IMR-90 (cell line): Measurements from ENCODE around the gene HBD. TPM values are rescaled to one million over a fixed set of nuclear protein-coding genes. Genes with fewer than 3 reads are reported as not detected.

Experiments
- ATAC-seq: fragments of 200-7000 bp; cut with Tn5 transposase; 2 replicates; pipeline ENCODE4 v1.9.1; 2020; ENCODE audit warnings: low read depth, mild to moderate bottlenecking, moderate library complexity
- BruUV-seq: library from RNA; stranded (reverse); fragments of 400-500 nt; replicated peaks from 2 replicates; lab custom pipeline; 2021; lab: Mats Ljungman, UMichigan
- CTCF ChIA-PET: fragments of 300-600 bp; formaldehyde crosslinking; extraction: SDS; loops from one replicate; lab custom pipeline; 2021; ENCODE audit warnings: antibody characterized with exemption; lab: Yijun Ruan, JAX
- POLR2A ChIA-PET: fragments of 300-600 bp; sonication (Branson Sonifier 250); formaldehyde crosslinking; loops from one replicate; lab custom pipeline; 2022; ENCODE audit warnings: antibody characterized with exemption; ENCODE audit not compliant: unreplicated experiment; lab: Charles Lee
- DNase-seq: peaks from one replicate; pipeline ENCODE4 v3.0.0; 2013
- H2AFZ ChIP-seq: replicated peaks from 2 replicates; pipeline ENCODE3; 2013; ENCODE audit warnings: low read length, mild to moderate bottlenecking; ENCODE audit not compliant: poor library complexity
- H2AK5ac ChIP-seq: 2 replicates; pipeline ENCODE4 v1.6.1; 2013; ENCODE audit warnings: low read depth, low read length, inconsistent platforms
- H2AK9ac ChIP-seq: replicated peaks from 2 replicates; pipeline ENCODE3; 2013; ENCODE audit warnings: mild to moderate bottlenecking, low read depth, low read length, moderate library complexity; ENCODE audit not compliant: poor library complexity
- H2BK120ac ChIP-seq: 2 replicates; pipeline ENCODE4 v1.6.1; 2013; ENCODE audit warnings: low read depth, low read length, inconsistent platforms
- H2BK15ac ChIP-seq: 3 replicates; pipeline ENCODE4 v1.6.1; 2013; ENCODE audit warnings: low read depth, low read length, inconsistent platforms
- H2BK20ac ChIP-seq: 2 replicates; pipeline ENCODE4 v1.6.1; 2013; ENCODE audit warnings: low read depth, mild to moderate bottlenecking, inconsistent platforms, low read length, moderate library complexity
- H2BK5ac ChIP-seq: 2 replicates; pipeline ENCODE4 v1.6.1; 2013; ENCODE audit warnings: mild to moderate bottlenecking, low read depth, low read length, inconsistent platforms; ENCODE audit not compliant: poor library complexity, severe bottlenecking
- H3K14ac ChIP-seq: replicated peaks from 2 replicates; pipeline ENCODE4 v1.6.1; 2013; ENCODE audit warnings: low read depth, low read length, inconsistent platforms
- H3K18ac ChIP-seq: 2 replicates; pipeline ENCODE4 v1.6.1; 2013; ENCODE audit warnings: low read depth, low read length, control low read depth
- H3K23ac ChIP-seq: 2 replicates; pipeline ENCODE4 v1.6.1; 2013; ENCODE audit warnings: low read depth, low read length, inconsistent platforms
- H3K27ac ChIP-seq: 2 replicates; pipeline ENCODE4 v1.5.1; 2013; ENCODE audit warnings: mild to moderate bottlenecking, control low read depth, low read length; ENCODE audit not compliant: insufficient read depth
- H3K27me3 ChIP-seq: 2 replicates; pipeline ENCODE4 v1.6.1; 2013; ENCODE audit warnings: low read length; ENCODE audit not compliant: control insufficient read depth, insufficient read depth
- H3K36me3 ChIP-seq: 2 replicates; pipeline ENCODE4 v1.6.1; 2013; ENCODE audit warnings: low read length, mixed read lengths; ENCODE audit not compliant: control insufficient read depth, insufficient read depth
- H3K4ac ChIP-seq: 2 replicates; pipeline ENCODE4 v1.6.1; 2013; ENCODE audit warnings: low read depth, low read length, inconsistent platforms
- H3K4me1 ChIP-seq: 2 replicates; pipeline ENCODE4 v1.6.1; 2013; ENCODE audit warnings: low read length, mixed read lengths; ENCODE audit not compliant: control insufficient read depth, insufficient read depth
- H3K4me2 ChIP-seq: 2 replicates; pipeline ENCODE4 v1.6.1; 2013; ENCODE audit warnings: low read depth, mild to moderate bottlenecking, control low read depth, low read length, moderate library complexity
- H3K4me3 ChIP-seq: 2 replicates; pipeline ENCODE4 v1.5.1; 2013; ENCODE audit warnings: low read depth, mild to moderate bottlenecking, control low read depth, low read length, moderate library complexity; ENCODE audit not compliant: insufficient read depth
- H3K56ac ChIP-seq: 2 replicates; pipeline ENCODE4 v1.6.1; 2013; ENCODE audit warnings: low read length, inconsistent platforms; ENCODE audit not compliant: insufficient read depth; ENCODE audit errors: extremely low read depth
- H3K79me1 ChIP-seq, 2 experiments: 2 replicates each; pipeline ENCODE4 v1.6.1; 2013; ENCODE audit warnings: low read length in 2 of 2, inconsistent platforms in 1 of 2, low read depth in 1 of 2
- H3K9ac ChIP-seq: 2 replicates; pipeline ENCODE4 v1.6.1; 2013; ENCODE audit warnings: low read depth, low read length, control low read depth
- H3K9me1 ChIP-seq: 2 replicates; pipeline ENCODE4 v1.6.1; 2013; ENCODE audit warnings: low read length, inconsistent platforms; ENCODE audit not compliant: insufficient read depth
- H3K9me3 ChIP-seq: 2 replicates; pipeline ENCODE4 v1.6.1; 2013; ENCODE audit warnings: low read length; ENCODE audit not compliant: control insufficient read depth, insufficient read depth
- H4K20me1 ChIP-seq: 2 replicates; pipeline ENCODE4 v1.6.1; 2013; ENCODE audit warnings: low read length, inconsistent platforms; ENCODE audit not compliant: insufficient read depth
- H4K5ac ChIP-seq: 2 replicates; pipeline ENCODE4 v1.6.1; 2013; ENCODE audit warnings: mild to moderate bottlenecking, low read depth, low read length, control low read depth
- H4K8ac ChIP-seq, 2 experiments: 2 replicates each; pipeline ENCODE4 v1.6.1; 2013; ENCODE audit warnings: low read depth in 2 of 2, low read length in 2 of 2, control low read depth in 1 of 2, inconsistent platforms in 1 of 2
- H4K91ac ChIP-seq: 2 replicates; pipeline ENCODE4 v1.6.1; 2013; ENCODE audit warnings: low read depth, low read length, inconsistent platforms; ENCODE audit not compliant: insufficient read depth
- CHD1 ChIP-seq: IDR thresholded peaks from 2 replicates; pipeline ENCODE4 v1.6.1; 2012; ENCODE audit warnings: low read depth, low read length, improper control_type of control experiment
- POLR2A ChIP-seq: IDR thresholded peaks from 2 replicates; pipeline ENCODE4 v1.6.1; 2012; ENCODE audit warnings: mild to moderate bottlenecking, low read depth, low read length
- dilution Hi-C: fragments of 300-500 bp; cut with HindIII; formaldehyde crosslinking; loops from one replicate; pipeline ENCODE4 v1.14.3; 2018; ENCODE audit warnings: low sequenced_read_pairs; ENCODE audit not compliant: unreplicated experiment
- in situ Hi-C: fragments of 300-500 bp; cut with MboI; formaldehyde crosslinking; loops from 3 replicates; pipeline ENCODE4 v1.14.3; 2019; ENCODE audit warnings: low sequenced_read_pairs, inconsistent platforms, mixed read lengths
- intact Hi-C: fragments of 100-400 bp; cut with micrococcal nuclease; formaldehyde crosslinking; loops from 2 replicates; pipeline ENCODE4 v1.10.0; 2022
- polyA plus RNA-seq, 3 experiments: library from polyadenylated mRNA; depleted of rRNA; stranded (reverse); fragments of >200 nt; gene quantifications; 2 replicates each; pipeline ENCODE4 v1.2.3, GENCODE V29; 2012; ENCODE audit warnings: low replicate concordance in 1 of 3
- total RNA-seq: library from RNA; depleted of rRNA; stranded (reverse); fragments of >200 nt; gene quantifications from 2 replicates; pipeline ENCODE4 v1.2.3, GENCODE V29; 2012

The HBD gene
- total and polyA plus RNA-seq, 2 of the 4 experiments (the other 2 are of a cell fraction): 6.3 to 12.0 TPM

- DNase-seq (no peak), ATAC-seq (no peak)
- Histone ChIP-seq H2BK120ac (peak overlapping the region; percentile 98), H2BK15ac (peak overlapping the region; percentile 99; the same call in 2 of the 3 replicates), H3K36me3 (no peaks in the 10 kb centered on the region), H3K9ac (no peak overlapping the region), H3K4ac (peak overlapping the region; percentile 82), H3K27ac (peak overlapping the region; percentile 85), H4K8ac (peak overlapping the region; percentile 67 to 97), H4K20me1 (no peaks in the 10 kb centered on the region), H3K4me1 (peaks cover 16% of the 10 kb centered on the region), H2BK20ac (peak overlapping the region; percentile 99), H3K27me3 (no peaks in the 10 kb centered on the region), H3K23ac (peak overlapping the region; percentile 47), H2AK5ac (peak overlapping the region; percentile 72), H3K56ac (peak overlapping the region; percentile 25), H3K18ac (peak overlapping the region; percentile 97), H4K5ac (peak overlapping the region; percentile 96), H3K9me1 (peaks cover 7% of the 10 kb centered on the region; the same call in 1 of the 2 replicates), H2BK5ac (peak overlapping the region; percentile 94), H3K9me3 (no peaks in the 10 kb centered on the region), H2AK9ac (peak overlapping the region; percentile 6), H3K4me2 (no peak overlapping the region), H3K14ac (peak overlapping the region; percentile 91), H3K4me3 (no peak overlapping the region), H2AFZ (no peak overlapping the region), H4K91ac (peak overlapping the region; percentile 96), H3K79me1 (no peaks in the 10 kb centered on the region)
- in situ Hi-C loops (loop anchor here (10.0 kb wide), 1 partner anchor 83 kb away; no protein-coding TSS in a partner anchor), intact Hi-C loops (no loop called here), dilution Hi-C loops (no loop called here)
- ChIA-PET CTCF (interaction anchor here (1.0 to 1.3 kb wide), 3 partner anchors 9 to 74 kb away, joined by 3 read pairs; no protein-coding TSS in a partner anchor), POLR2A (no interaction called here)
- no TSS peak for BruUV-seq
- TF ChIP-seq POLR2A (no peak), CHD1 (no peak)
These were observed 47.3 kb upstream of the HBD start for GRCh38 chr11:5281596-5281995.
